WTC11 (cell line): ENCODE measurements around the gene TEX14. TPM values are rescaled to one million over a fixed set of nuclear protein-coding genes. Genes with fewer than 3 reads are reported as not detected.

Experiments used
- AR ChIP-seq: fragments of 250-450 bp; sonication (Bioruptor Pico); IDR thresholded peaks from 2 replicates; pipeline ENCODE4 v1.9.0; 2021; ENCODE audit warnings: mild to moderate bottlenecking
- ATF2 ChIP-seq: sonication (generic); formaldehyde crosslinking; IDR thresholded peaks from 2 replicates; pipeline ENCODE4 v1.8.1; 2022; ENCODE audit warnings: low read depth, missing genetic modification reagents, borderline replicate concordance
- ATF3 ChIP-seq: sonication (generic); formaldehyde crosslinking; conservative IDR thresholded peaks from 2 replicates; pipeline ENCODE4 v1.8.1; 2022; ENCODE audit warnings: mild to moderate bottlenecking, missing genetic modification reagents
- CDX4 ChIP-seq: fragments of 250-450 bp; sonication (Bioruptor Pico); IDR thresholded peaks from 2 replicates; pipeline ENCODE4 v1.9.0; 2021; ENCODE audit warnings: moderate library complexity, mild to moderate bottlenecking, inconsistent platforms, borderline replicate concordance
- CREM ChIP-seq: sonication (generic); formaldehyde crosslinking; IDR thresholded peaks from 2 replicates; pipeline ENCODE4 v1.8.1; 2022; ENCODE audit warnings: mild to moderate bottlenecking, missing genetic modification reagents, moderate library complexity
- EMX1 ChIP-seq: fragments of 250-450 bp; sonication (Bioruptor Pico); IDR thresholded peaks from 2 replicates; pipeline ENCODE4 v1.8.0; 2021; ENCODE audit warnings: mild to moderate bottlenecking
- ETV6 ChIP-seq: sonication (generic); formaldehyde crosslinking; IDR thresholded peaks from 2 replicates; pipeline ENCODE4 v1.8.1; 2022; ENCODE audit warnings: mild to moderate bottlenecking, missing genetic modification reagents
- FOXJ3 ChIP-seq: sonication (generic); formaldehyde crosslinking; IDR thresholded peaks from 2 replicates; pipeline ENCODE4 v1.9.0; 2021; ENCODE audit warnings: missing genetic modification reagents, mild to moderate bottlenecking, borderline replicate concordance
- GRHL2 ChIP-seq: fragments of 250-450 bp; sonication (Bioruptor Pico); IDR thresholded peaks from 2 replicates; pipeline ENCODE4 v1.8.0; 2022; ENCODE audit warnings: mild to moderate bottlenecking, moderate library complexity; ENCODE audit not compliant: insufficient replicate concordance, severe bottlenecking
- GTF2I ChIP-seq: fragments of 250-450 bp; sonication (Bioruptor Pico); conservative IDR thresholded peaks from 2 replicates; pipeline ENCODE4 v1.4.0; 2021; ENCODE audit warnings: mild to moderate bottlenecking
- IRF1 ChIP-seq: sonication (generic); formaldehyde crosslinking; IDR thresholded peaks from 2 replicates; pipeline ENCODE4 v1.8.0; 2023; ENCODE audit warnings: missing genetic modification reagents
- JUN ChIP-seq: sonication (generic); formaldehyde crosslinking; IDR thresholded peaks from 2 replicates; pipeline ENCODE4 v1.8.0; 2023; ENCODE audit warnings: mild to moderate bottlenecking, missing genetic modification reagents
- MAX ChIP-seq: sonication (generic); formaldehyde crosslinking; IDR thresholded peaks from 2 replicates; pipeline ENCODE4 v1.8.0; 2022; ENCODE audit warnings: mild to moderate bottlenecking, missing genetic modification reagents
- NFATC4 ChIP-seq: fragments of 250-450 bp; sonication (Bioruptor Pico); IDR thresholded peaks from 2 replicates; pipeline ENCODE4 v1.9.0; 2021; ENCODE audit warnings: mild to moderate bottlenecking
- NR1H2 ChIP-seq: sonication (generic); formaldehyde crosslinking; IDR thresholded peaks from 2 replicates; pipeline ENCODE4 v1.9.0; 2021; ENCODE audit warnings: mild to moderate bottlenecking, moderate library complexity, missing genetic modification reagents
- USF1 ChIP-seq: sonication (generic); formaldehyde crosslinking; IDR thresholded peaks from 2 replicates; pipeline ENCODE4 v1.8.0; 2022; ENCODE audit warnings: mild to moderate bottlenecking, missing genetic modification reagents
- ZMAT4 ChIP-seq: fragments of 250-450 bp; sonication (Bioruptor Pico); IDR thresholded peaks from 2 replicates; pipeline ENCODE4 v1.9.0; 2021; ENCODE audit warnings: mild to moderate bottlenecking
- ZNF121 ChIP-seq: sonication (generic); formaldehyde crosslinking; IDR thresholded peaks from 2 replicates; pipeline ENCODE4 v1.8.0; 2023; ENCODE audit warnings: missing genetic modification reagents
- ZNF281 ChIP-seq: sonication (generic); formaldehyde crosslinking; IDR thresholded peaks from 2 replicates; pipeline ENCODE4 v1.8.0; 2023; ENCODE audit warnings: mild to moderate bottlenecking, missing genetic modification reagents
- ZNF416 ChIP-seq: fragments of 250-450 bp; sonication (Bioruptor Pico); IDR thresholded peaks from 2 replicates; pipeline ENCODE4 v1.9.0; 2021; ENCODE audit warnings: mild to moderate bottlenecking, inconsistent platforms
- ZNF423 ChIP-seq: fragments of 250-450 bp; sonication (Bioruptor Pico); IDR thresholded peaks from 2 replicates; pipeline ENCODE4 v2.1.2; 2022; ENCODE audit warnings: mild to moderate bottlenecking, moderate library complexity
- ZSCAN18 ChIP-seq: fragments of 250-450 bp; sonication (Bioruptor Pico); IDR thresholded peaks from 2 replicates; pipeline ENCODE4 v2.1.2; 2022; ENCODE audit warnings: mild to moderate bottlenecking, moderate library complexity
- total RNA-seq: library from RNA; stranded (reverse); gene quantifications from 3 replicates; pipeline ENCODE4 v1.2.3, GENCODE V29; 2021

The TEX14 gene
- total RNA-seq, 1 experiment from 2014 or later, result 1.4 TPM

- no peak for TF ChIP-seq ZSCAN18 (CRISPR knock-in tag)
- TF ChIP-seq ETV6, result peak; percentile 92
- TF ChIP-seq IRF1 (CRISPR knock-in tag), result peak; percentile 67; the same call in 1 of the 2 replicates
- TF ChIP-seq ZNF121, result no peak
- TF ChIP-seq ZNF416 (CRISPR knock-in tag), result no peak
- no peak for TF ChIP-seq ZMAT4 (CRISPR knock-in tag)
- no peak for TF ChIP-seq FOXJ3 (CRISPR knock-in tag)
- peak; percentile 47; the same call in 1 of the 2 replicates for TF ChIP-seq ZNF281
- no peak for TF ChIP-seq GRHL2 (CRISPR knock-in tag)
- TF ChIP-seq NFATC4 (CRISPR knock-in tag), result no peak
- peak; percentile 94 for TF ChIP-seq MAX (CRISPR knock-in tag)
- TF ChIP-seq ATF2 (CRISPR knock-in tag), result 0 out of 2 replicates have a peak, but pooled peaks have one; percentile 17
- TF ChIP-seq JUN (CRISPR knock-in tag), result no peak
- peak; percentile 80; the same call in 1 of the 2 replicates for TF ChIP-seq NR1H2
- TF ChIP-seq ATF3 (CRISPR knock-in tag), result no peak
- TF ChIP-seq AR (CRISPR knock-in tag), result no peak
- TF ChIP-seq CDX4 (CRISPR knock-in tag), result no peak
- peak; percentile 83; the same call in 1 of the 2 replicates for TF ChIP-seq CREM (CRISPR knock-in tag)
- TF ChIP-seq USF1 (CRISPR knock-in tag), result peak; percentile 17; the same call in 1 of the 2 replicates
- TF ChIP-seq ZNF423 (CRISPR knock-in tag), result peak; percentile 53; the same call in 1 of the 2 replicates
- no peak for TF ChIP-seq EMX1 (CRISPR knock-in tag)
- TF ChIP-seq GTF2I (CRISPR knock-in tag), result no peak
These were observed 602 bp upstream of the TEX14 start, which contains the start of gene RAD51C (continued) for GRCh38 chr17:58692239-58693055.
